ENCODE measurements around the gene TMEM229B. TPM values are rescaled to one million over a fixed set of nuclear protein-coding genes. Genes with fewer than 3 reads are reported as not detected.

TMEM229B gene
- total RNA-seq, 5 donors from 2014 or later (not counting 1 experiment from before 2014, with no cell fraction given) = 19.0 to 41.7 (median 32.3) TPM

DNA sequence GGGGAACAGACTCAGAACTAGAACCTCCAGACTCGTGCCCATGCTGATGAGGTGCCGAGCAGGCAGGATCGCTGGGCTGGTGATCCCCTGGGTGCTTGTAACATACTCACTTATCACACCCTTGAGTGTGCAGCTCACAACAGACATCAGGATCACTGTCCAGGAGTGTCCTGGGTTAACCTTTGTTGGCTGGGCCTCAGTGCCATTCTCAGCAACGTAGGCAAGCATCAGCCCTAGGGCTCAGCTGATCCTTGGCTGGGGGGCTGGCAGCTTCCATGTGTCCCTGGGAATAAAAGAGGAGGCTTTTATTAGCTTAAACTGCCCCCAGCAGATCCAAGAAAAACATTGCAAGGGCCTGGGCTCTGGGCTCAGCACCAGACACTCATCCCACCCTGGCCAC lies 1.6 kb downstream of the TMEM229B start:
- Mint-ChIP-seq H3K27ac (peak overlapping the region; percentile 99 to 100), H3K4me3 (peak overlapping the region; percentile 31 to 96 (median 94)), H3K4me1 (peaks cover 73 to 83% (median 79%) of the 10 kb centered on the region in 3 donors), H3K9me3 (no peaks in the 10 kb centered on the region), H3K36me3 (peaks cover 32% of the 10 kb centered on the region), H3K27me3 (no peaks in the 10 kb centered on the region)
- no CpG with 5 or more reads among the region's 4 CpGs for WGBS (ENCODE audit: insufficient coverage)
- Histone ChIP-seq H3K9me3 (no peaks in the 10 kb centered on the region), H3K4me1 (ENCODE audit: control insufficient read depth in 1 of 2, extremely low read depth in 1 of 2, insufficient read depth in 2 of 2, low read length in 2 of 2) (peaks cover 15 to 60% of the 10 kb centered on the region in 2 experiments), H3K27ac (ENCODE audit: low read length) (no peak overlapping the region), H3K27me3 (replicated peaks in 1 of 2; ENCODE audit: control insufficient read depth in 2 of 2, extremely low read depth in 1 of 2, insufficient read depth in 2 of 2, low read length in 1 of 2) (no peaks in the 10 kb centered on the region), H3K36me3 (ENCODE audit: control insufficient read depth in 2 of 2, extremely low read depth in 1 of 2, insufficient read depth in 1 of 2, low read length in 1 of 2) (peaks cover 12 to 46% of the 10 kb centered on the region in 2 donors), H3K4me3 (ENCODE audit: control insufficient read depth in 1 of 2, extremely low read depth in 1 of 2, low read length in 1 of 2) (peak overlapping the region in 1 of 2 donors; percentile 27)
- DNase-seq = no peak
- CTCF ChIA-PET = no interaction called here
- POLR2A ChIA-PET = no interaction called here
- ATAC-seq (replicated peaks in 1 of 4) = no peak

DNA sequence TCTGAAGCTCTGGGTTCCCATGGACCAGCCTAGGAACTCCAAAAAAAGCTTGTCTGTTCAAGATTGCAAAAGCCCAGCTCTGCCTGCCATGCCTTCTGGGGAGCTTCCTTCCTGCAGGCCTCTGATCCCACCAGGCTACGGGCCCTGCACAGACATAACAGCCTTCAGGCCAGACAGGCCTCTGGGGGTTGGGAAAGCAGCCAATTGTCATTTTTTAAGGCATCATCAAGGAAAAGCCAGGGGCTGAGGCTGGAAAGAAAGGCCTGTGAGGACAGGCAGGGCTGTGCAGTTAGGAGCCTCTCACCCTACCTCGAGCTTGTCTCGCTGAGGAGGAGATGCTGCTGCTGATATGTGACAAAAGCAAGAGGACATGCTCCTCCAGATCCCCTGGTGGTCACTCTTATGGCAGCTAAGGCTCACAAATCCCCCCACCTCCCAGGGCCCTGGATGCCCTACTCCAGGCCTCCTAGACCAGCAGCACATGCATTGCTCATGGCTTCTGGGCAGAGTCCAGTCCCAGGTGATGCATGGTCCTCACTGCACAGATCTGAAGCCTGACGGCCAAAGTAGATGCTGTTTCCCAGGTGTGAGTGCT lies 2.9 kb downstream of the TMEM229B start:
- Histone ChIP-seq H3K27ac (ENCODE audit: low read length) (no peak overlapping the region), H3K4me1 (ENCODE audit: control insufficient read depth in 1 of 2, extremely low read depth in 1 of 2, insufficient read depth in 2 of 2, low read length in 2 of 2) (peaks cover 15 to 60% of the 10 kb centered on the region in 2 experiments), H3K9me3 (no peaks in the 10 kb centered on the region), H3K27me3 (replicated peaks in 1 of 2; ENCODE audit: control insufficient read depth in 2 of 2, extremely low read depth in 1 of 2, insufficient read depth in 2 of 2, low read length in 1 of 2) (no peaks in the 10 kb centered on the region), H3K36me3 (ENCODE audit: control insufficient read depth in 2 of 2, extremely low read depth in 1 of 2, insufficient read depth in 1 of 2, low read length in 1 of 2) (peaks cover 12 to 55% of the 10 kb centered on the region in 2 donors), H3K4me3 (ENCODE audit: control insufficient read depth in 1 of 2, extremely low read depth in 1 of 2, low read length in 1 of 2) (peak overlapping the region in 1 of 2 donors; percentile 10)
- no peaks in the 10 kb centered on the region for H3K9me3 Mint-ChIP-seq
- H3K4me3 Mint-ChIP-seq = peak overlapping the region; percentile 1 to 94 (median 13)
- peaks cover 82 to 87% (median 85%) of the 10 kb centered on the region in 3 donors for H3K4me1 Mint-ChIP-seq
- H3K27me3 Mint-ChIP-seq = no peaks in the 10 kb centered on the region
- ATAC-seq (replicated peaks in 1 of 4) = no peak
- POLR2A ChIA-PET = no interaction called here
- DNase-seq = no peak
- H3K27ac Mint-ChIP-seq = peak overlapping the region; percentile 49 to 68
- CTCF ChIA-PET = no interaction called here
- peaks cover 40% of the 10 kb centered on the region for H3K36me3 Mint-ChIP-seq
- 100% methylated on average over 2 of the region's 4 CpGs for WGBS (ENCODE audit: insufficient coverage)

DNA sequence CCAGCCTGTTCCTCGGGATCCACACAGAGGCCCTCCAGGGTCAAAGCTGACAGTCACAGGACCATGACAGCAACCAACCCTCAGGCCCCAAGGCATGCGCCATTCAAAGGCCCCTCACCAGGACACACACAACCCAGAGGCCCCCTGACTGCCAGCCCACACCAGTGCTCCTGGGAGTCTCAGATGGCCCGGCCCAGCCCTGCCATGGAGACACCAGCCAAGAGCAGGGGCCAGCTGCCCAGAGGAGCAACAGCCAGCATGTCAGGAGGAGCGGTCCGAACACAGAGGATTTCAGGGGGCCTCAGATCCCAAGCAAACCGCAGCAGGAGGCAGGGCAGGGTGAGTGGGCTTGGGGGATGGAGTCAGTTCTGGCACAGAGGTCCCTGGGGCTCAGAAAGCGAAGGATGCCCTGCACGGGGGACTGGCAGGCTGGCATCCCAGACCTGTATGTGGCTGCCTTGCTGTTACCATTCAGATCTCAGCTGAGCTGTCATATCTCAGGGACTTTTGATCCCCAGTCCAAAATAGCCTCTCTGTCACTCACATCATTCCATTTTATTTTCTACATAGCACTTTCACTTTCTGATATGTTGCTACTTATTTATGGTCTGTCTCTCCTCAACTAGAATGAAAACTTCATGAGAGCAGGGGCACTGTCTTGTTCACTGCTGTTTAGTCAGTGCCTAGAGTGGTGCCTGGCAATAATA lies 4.8 kb downstream of the TMEM229B start:
- CTCF ChIA-PET = no interaction called here
- ATAC-seq (replicated peaks in 1 of 4) = no peak

DNA sequence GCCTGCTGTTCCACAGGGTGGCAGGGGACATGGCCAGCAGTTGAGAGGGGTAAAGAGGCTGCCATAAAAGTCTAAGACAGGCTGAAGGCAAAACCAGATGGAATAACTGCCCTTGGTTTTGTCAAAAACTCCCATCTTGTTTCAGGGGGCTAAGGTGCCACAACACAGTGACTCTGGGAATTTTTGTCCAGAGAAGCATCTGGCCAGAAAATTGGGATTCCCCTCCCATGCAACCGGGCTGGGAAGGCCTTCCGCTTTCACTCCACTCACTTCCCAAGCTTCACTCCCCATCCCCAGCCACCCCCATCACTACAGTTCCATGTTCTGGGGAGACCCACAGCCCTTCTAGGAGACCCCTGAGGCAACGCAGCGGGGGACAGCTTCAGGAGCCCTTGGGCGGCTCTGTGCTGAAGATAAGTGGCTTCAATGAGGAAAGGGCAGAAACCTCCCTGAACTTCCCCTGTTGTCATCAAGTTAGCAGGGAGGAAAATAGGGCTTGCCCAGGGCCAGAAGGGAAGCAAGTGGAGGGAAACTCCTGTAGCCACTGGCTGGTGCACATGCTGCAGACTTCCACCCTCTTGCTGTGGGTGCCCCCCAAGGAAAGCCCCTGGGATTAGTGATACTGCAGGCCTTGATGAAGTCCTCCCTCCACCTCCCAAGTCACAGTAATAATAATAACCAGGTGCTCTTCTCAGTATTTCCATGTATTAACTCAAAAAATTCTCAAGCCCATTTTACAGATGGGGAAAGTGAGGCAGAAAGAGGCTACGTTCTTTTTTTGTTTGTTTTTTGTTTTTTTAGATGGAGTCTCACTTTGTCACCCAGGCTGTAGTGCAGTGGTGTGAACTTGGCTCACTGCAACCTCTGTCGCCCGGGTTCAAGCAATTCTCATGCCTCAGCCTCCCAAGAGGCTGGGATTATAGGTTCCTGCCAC lies 6.0 kb downstream of the TMEM229B start:
- no CpG with 5 or more reads among the region's 8 CpGs for WGBS (ENCODE audit: insufficient coverage)
- POLR2A ChIA-PET = no interaction called here
- DNase-seq (no peak), ATAC-seq (replicated peaks in 1 of 4) (no peak)
- peaks cover 66 to 78% (median 77%) of the 10 kb centered on the region in 3 donors for H3K4me1 Mint-ChIP-seq
- no peaks in the 10 kb centered on the region for H3K9me3 ChIP-seq
- H3K27me3 Mint-ChIP-seq = no peaks in the 10 kb centered on the region
- no peak overlapping the region for H3K4me3 Mint-ChIP-seq
- H3K9me3 Mint-ChIP-seq = no peaks in the 10 kb centered on the region
- no peak overlapping the region for H3K27ac ChIP-seq (ENCODE audit: low read length)
- no peak overlapping the region for H3K4me3 ChIP-seq (ENCODE audit: control insufficient read depth in 1 of 2, extremely low read depth in 1 of 2, low read length in 1 of 2)
- peaks cover 15 to 69% of the 10 kb centered on the region in 2 donors for H3K36me3 ChIP-seq (ENCODE audit: control insufficient read depth in 2 of 2, extremely low read depth in 1 of 2, insufficient read depth in 1 of 2, low read length in 1 of 2)
- no peaks in the 10 kb centered on the region for H3K27me3 ChIP-seq (replicated peaks in 1 of 2; ENCODE audit: control insufficient read depth in 2 of 2, extremely low read depth in 1 of 2, insufficient read depth in 2 of 2, low read length in 1 of 2)
- CTCF ChIA-PET = no interaction called here
- peaks cover 5 to 36% of the 10 kb centered on the region in 2 experiments for H3K4me1 ChIP-seq (ENCODE audit: control insufficient read depth in 1 of 2, extremely low read depth in 1 of 2, insufficient read depth in 2 of 2, low read length in 2 of 2)
- peaks cover 47% of the 10 kb centered on the region for H3K36me3 Mint-ChIP-seq
- no peak overlapping the region for H3K27ac Mint-ChIP-seq

More for the DNA sequence above, 4.8 kb downstream of the TMEM229B start:
- Mint-ChIP-seq H3K4me1 (peaks cover 66 to 77% (median 77%) of the 10 kb centered on the region in 3 donors), H3K4me3 (no peak overlapping the region), H3K9me3 (no peaks in the 10 kb centered on the region), H3K27ac (peak overlapping the region; percentile 63 to 75), H3K36me3 (peaks cover 40% of the 10 kb centered on the region), H3K27me3 (no peaks in the 10 kb centered on the region)
- H3K4me3 ChIP-seq (ENCODE audit: control insufficient read depth in 1 of 2, extremely low read depth in 1 of 2, low read length in 1 of 2) = no peak overlapping the region
- H3K27ac ChIP-seq (ENCODE audit: low read length) = no peak overlapping the region
- no peaks in the 10 kb centered on the region for H3K9me3 ChIP-seq
- DNase-seq = no peak
- H3K27me3 ChIP-seq (replicated peaks in 1 of 2; ENCODE audit: control insufficient read depth in 2 of 2, extremely low read depth in 1 of 2, insufficient read depth in 2 of 2, low read length in 1 of 2) = no peaks in the 10 kb centered on the region
- 97% methylated on average over 5 of the region's 8 CpGs for whole genome bisulfite sequencing (ENCODE audit: insufficient coverage)
- peaks cover 12 to 64% of the 10 kb centered on the region in 2 donors for H3K36me3 ChIP-seq (ENCODE audit: control insufficient read depth in 2 of 2, extremely low read depth in 1 of 2, insufficient read depth in 1 of 2, low read length in 1 of 2)
- POLR2A ChIA-PET = no interaction called here
- peaks cover 10 to 46% of the 10 kb centered on the region in 2 experiments for H3K4me1 ChIP-seq (ENCODE audit: control insufficient read depth in 1 of 2, extremely low read depth in 1 of 2, insufficient read depth in 2 of 2, low read length in 2 of 2)

DNA sequence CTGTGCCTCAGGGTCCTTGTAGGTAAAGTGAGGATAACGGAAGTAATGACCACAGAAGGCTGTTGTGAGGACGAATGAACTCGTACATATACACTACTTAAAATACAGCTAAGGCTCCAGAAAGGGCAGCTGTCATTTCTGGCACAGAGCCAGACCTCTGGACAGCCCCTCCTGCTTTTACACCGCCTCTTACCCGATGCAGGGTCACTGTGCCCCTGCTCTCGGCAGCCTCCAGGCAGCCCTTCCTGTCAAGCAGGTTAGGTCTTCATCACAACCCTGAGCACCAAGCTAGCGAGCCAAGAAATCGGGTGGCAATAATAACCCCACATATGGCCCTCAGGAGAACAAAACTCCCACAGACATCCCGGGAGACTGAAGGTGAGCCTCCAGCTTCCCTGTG lies 8.5 kb downstream of the TMEM229B start:
- Mint-ChIP-seq H3K36me3 (peaks cover 39% of the 10 kb centered on the region), H3K4me3 (no peak overlapping the region), H3K27me3 (no peaks in the 10 kb centered on the region), H3K9me3 (no peaks in the 10 kb centered on the region), H3K4me1 (peaks cover 50 to 60% (median 57%) of the 10 kb centered on the region in 3 donors), H3K27ac (peak overlapping the region in 1 of 2 donors; percentile 48)
- Histone ChIP-seq H3K9me3 (no peaks in the 10 kb centered on the region), H3K4me1 (ENCODE audit: control insufficient read depth in 1 of 2, extremely low read depth in 1 of 2, insufficient read depth in 2 of 2, low read length in 2 of 2) (peaks cover 2 to 17% of the 10 kb centered on the region in 2 experiments), H3K27ac (ENCODE audit: low read length) (no peak overlapping the region), H3K27me3 (replicated peaks in 1 of 2; ENCODE audit: control insufficient read depth in 2 of 2, extremely low read depth in 1 of 2, insufficient read depth in 2 of 2, low read length in 1 of 2) (no peaks in the 10 kb centered on the region), H3K4me3 (ENCODE audit: control insufficient read depth in 1 of 2, extremely low read depth in 1 of 2, low read length in 1 of 2) (no peak overlapping the region), H3K36me3 (ENCODE audit: control insufficient read depth in 2 of 2, extremely low read depth in 1 of 2, insufficient read depth in 1 of 2, low read length in 1 of 2) (peaks cover 18 to 60% of the 10 kb centered on the region in 2 donors)
- POLR2A ChIA-PET = no interaction called here
- DNase-seq = no peak
- CTCF ChIA-PET = no interaction called here
- 84% methylated on average over 4 of the region's 9 CpGs for WGBS (ENCODE audit: insufficient coverage)
- ATAC-seq (replicated peaks in 1 of 4) = no peak

DNA sequence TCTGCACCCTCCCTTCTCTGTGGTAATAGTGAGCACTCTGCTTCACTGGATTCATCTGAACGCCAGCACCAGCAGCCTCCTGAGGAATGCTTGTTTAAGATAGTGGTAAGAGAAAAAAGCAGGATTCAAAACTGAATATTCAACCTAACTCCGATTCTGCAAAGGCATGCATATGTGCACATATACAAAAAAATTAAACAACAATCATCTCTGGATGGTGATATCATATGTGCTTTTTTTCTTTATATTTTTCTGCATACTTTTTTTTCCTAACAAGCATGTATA lies 9.8 kb downstream of the TMEM229B start:
- no peaks in the 10 kb centered on the region for H3K9me3 Mint-ChIP-seq
- no peaks in the 10 kb centered on the region for H3K27me3 Mint-ChIP-seq
- H3K4me3 Mint-ChIP-seq = no peak overlapping the region
- H3K4me3 ChIP-seq (ENCODE audit: control insufficient read depth in 1 of 2, extremely low read depth in 1 of 2, low read length in 1 of 2) = no peak overlapping the region
- H3K9me3 ChIP-seq = no peaks in the 10 kb centered on the region
- H3K4me1 ChIP-seq (ENCODE audit: control insufficient read depth in 1 of 2, extremely low read depth in 1 of 2, insufficient read depth in 2 of 2, low read length in 2 of 2) = peaks cover 0 to 11% of the 10 kb centered on the region in 2 experiments
- DNase-seq = no peak
- POLR2A ChIA-PET = no interaction called here
- peaks cover 33% of the 10 kb centered on the region for H3K36me3 Mint-ChIP-seq
- H3K36me3 ChIP-seq (ENCODE audit: control insufficient read depth in 2 of 2, extremely low read depth in 1 of 2, insufficient read depth in 1 of 2, low read length in 1 of 2) = peaks cover 17 to 53% of the 10 kb centered on the region in 2 donors
- no CpG with 5 or more reads among the region's 2 CpGs for WGBS (ENCODE audit: insufficient coverage)
- CTCF ChIA-PET = interaction anchor here in 1 of 2 donors (0.5 kb wide), 1 partner anchor 1340 kb away, joined by 3 read pairs; no protein-coding TSS in a partner anchor
- no peaks in the 10 kb centered on the region for H3K27me3 ChIP-seq (replicated peaks in 1 of 2; ENCODE audit: control insufficient read depth in 2 of 2, extremely low read depth in 1 of 2, insufficient read depth in 2 of 2, low read length in 1 of 2)
- no peak for ATAC-seq (replicated peaks in 1 of 4)
- peaks cover 37 to 49% (median 46%) of the 10 kb centered on the region in 3 donors for H3K4me1 Mint-ChIP-seq
- no peak overlapping the region for H3K27ac ChIP-seq (ENCODE audit: low read length)
- peak overlapping the region; percentile 72 to 75 for H3K27ac Mint-ChIP-seq
